NCI-H1092 (cell line): ENCODE measurements around the gene PPM1B.
"Not testable (repeated sequence)": the region's sequence is repeated elsewhere in the genome, so short reads cannot be mapped to it uniquely, and the experiment has no call there.

Experiments used
- DNase-seq: peaks from one replicate; lab custom pipeline; 2025; lab: John Stamatoyannopoulos, UW

PPM1B gene

GRCh38 chr2:44255704-44256103, 87.0 kb downstream of the PPM1B start:
- not testable (repeated sequence) for DNase-seq

- not testable (repeated sequence) for DNase-seq
These were observed 89.1 kb downstream of the PPM1B start for GRCh38 chr2:44257802-44258201.

DNA sequence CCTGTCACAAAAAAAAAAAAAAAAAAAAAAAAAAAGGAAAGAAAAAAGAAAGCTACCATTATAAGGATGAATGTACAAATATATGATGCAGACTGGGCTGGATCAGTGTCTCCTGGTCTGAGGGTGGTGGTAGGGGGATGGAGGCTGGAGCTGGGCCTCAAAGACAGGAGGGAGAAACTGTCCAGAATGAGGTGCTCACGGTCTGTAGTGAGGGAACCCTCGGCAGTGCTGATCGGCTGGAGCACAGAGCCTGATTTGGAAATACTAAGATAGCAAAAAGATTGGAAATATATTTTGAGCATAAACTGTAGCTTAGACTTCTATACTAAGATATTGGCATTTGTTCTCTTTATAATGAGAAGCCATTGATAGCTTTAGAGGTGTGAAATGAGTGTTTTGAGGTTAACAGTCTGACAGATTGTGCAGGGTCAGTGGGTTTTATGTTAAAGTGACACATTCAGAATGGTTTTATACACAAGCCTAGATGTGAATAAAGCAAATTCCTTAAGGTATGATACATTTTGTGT, 98.7 kb downstream of the PPM1B start:
- DNase-seq: no peak

DNA sequence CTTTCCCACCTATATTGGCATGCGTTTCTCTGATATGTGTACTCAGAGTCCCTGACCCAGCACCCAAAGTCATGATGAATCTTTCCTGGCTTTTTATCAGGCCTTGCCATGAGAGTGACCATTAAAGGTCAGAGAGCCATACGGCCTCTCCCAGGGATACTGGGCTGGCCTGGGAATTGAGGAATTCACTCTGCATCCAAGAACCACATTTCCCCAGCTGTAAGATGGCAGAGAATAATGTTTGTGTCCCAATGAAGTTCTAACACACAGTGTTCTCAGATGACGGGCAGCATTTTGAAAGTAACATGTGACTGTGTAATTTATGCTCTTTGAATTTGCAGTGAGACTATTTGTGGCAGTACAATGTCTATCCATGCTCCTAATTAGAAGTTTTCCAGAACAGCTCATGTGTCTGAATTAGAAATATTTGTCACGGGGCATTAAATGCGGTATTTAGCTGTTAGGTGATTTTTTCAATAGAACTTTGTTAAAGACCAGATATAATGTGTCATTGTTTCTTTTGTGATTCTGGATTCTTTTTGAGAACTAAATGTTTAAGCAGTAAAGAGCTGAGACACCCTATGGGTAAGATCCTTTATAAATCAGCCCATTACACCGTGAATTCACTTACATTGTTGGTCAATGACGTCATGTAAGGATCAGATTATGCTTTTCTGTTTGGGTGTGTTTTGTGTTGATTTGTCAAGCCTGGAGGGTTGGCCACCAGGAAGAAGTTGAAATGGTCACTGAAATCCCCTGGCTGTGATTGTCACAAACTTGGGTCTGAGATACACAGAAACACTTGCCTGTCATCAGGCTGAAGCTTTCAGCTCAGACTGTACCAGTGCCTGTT, 99.3 kb downstream of the PPM1B start:
- no peak for DNase-seq

DNA sequence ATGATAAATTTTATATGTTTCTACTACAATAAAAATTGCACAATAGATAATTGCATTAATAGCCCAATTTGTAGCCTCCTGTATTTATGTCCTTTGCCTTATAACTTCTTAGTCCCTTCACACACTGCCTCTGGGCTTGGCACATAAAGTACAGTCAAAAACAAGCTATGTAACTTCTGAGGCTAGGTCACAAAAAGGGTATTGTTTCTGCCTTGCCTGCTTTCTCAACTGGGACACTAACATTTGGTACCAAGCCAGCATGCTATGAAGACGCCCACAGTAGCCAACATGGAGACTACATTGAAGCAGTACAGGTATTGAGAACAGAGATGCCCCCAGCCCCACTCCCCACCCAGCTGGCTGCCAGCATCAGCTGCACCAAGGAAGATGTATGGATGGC, 101.2 kb downstream of the PPM1B start:
- DNase-seq: no peak

GRCh38 chr2:44271296-44271695, 102.6 kb downstream of the PPM1B start:
- no peak for DNase-seq

DNA sequence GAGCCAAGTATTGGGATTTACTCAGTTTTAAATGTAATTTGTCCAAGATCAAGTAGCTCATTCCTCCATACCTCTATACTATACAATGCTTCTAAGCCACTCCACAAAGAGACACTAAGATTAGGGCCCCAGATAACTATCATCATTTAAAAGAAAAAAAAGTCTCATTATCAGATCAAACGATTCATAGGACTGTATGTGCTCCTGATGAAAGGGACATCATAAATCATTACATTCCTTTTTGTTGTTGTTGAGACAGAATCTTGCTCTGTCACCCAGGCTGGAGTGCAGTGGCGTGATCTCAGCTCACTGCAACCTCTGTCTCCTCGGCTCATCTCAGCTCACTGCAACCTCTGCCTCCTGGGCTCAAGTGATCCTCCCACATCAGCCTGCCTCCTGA, 104.4 kb downstream of the PPM1B start:
- DNase-seq: no peak

- DNase-seq: no peak
These were observed 104.9 kb downstream of the PPM1B start for GRCh38 chr2:44273596-44273995.

DNA sequence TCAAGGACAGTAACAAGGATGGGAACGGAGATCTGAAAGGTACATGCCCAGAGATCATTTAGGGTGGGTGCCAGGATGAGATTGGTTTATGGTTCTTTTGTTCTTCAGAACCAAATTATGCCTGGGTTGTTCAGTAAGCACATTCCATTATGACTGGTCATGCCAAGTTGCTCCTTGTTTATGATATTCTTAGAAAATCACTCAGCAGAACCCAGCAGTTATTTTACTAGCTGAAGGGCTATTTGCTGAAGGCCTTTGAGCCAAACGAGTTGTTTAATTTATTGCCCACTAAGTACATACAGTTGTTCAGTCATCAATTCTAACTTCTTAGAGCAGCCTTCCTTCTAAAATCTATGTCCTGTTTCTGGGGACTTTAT, 107.2 kb downstream of the PPM1B start:
- no peak for DNase-seq

GRCh38 chr2:44277541-44277940, 108.9 kb downstream of the PPM1B start:
- no peak for DNase-seq

DNA sequence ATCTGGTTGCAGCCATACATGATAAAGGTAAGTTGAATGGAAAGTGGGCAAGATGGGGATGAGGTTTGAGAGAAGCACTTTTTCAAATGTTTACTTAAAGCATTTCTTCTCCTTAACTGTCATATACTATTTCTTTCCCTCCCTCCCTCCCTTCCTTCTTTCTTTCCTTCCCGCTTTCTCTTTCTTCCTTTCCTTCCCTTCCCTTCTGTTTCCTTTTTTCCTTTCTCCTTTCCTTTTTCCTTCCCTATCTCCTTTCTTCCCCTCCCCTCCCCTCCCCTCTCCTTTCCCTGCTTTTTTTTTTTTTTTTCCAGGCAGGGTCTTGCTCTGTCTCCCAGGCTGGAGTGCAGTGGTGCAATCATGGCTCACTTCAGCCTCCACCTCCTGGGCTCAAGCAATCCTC, 112.2 kb downstream of the PPM1B start:
- DNase-seq: no peak
